Heart left ventricle (tissue), 16 donors: Measurements from ENCODE around the gene HERPUD1. TPM values are rescaled to one million over a fixed set of nuclear protein-coding genes. Genes with fewer than 3 reads are reported as not detected.

ENCODE experiments used
- ATAC-seq, 4 donors: fragments of 200-7000 bp; cut with Tn5 transposase; one replicate each; pipeline ENCODE4 v1.9.1; 2020 to 2022; ENCODE audit warnings: moderate library complexity in 4 of 4, mild to moderate bottlenecking in 3 of 4, moderate number of reproducible peaks in 1 of 4
- DNase-seq, 5 donors: peaks; one replicate each; pipeline ENCODE4 v3.0.0-alpha.2; 2020
- H3K27ac ChIP-seq, 12 donors: fragments of 200-600 bp; sonication (generic) in 4 of 12; one replicate each; pipeline versions ENCODE4 v1.5.0 to v1.8.0; 2016 to 2022; ENCODE audit warnings: mild to moderate bottlenecking in 2 of 12
- H3K27me3 ChIP-seq, 9 donors: fragments of 200-600 bp; sonication (generic) in 2 of 9; one replicate each; pipeline versions ENCODE4 v1.5.1 to v1.8.0; 2016 to 2022; ENCODE audit warnings: mild to moderate bottlenecking in 3 of 9
- H3K36me3 ChIP-seq, 9 donors: fragments of 200-600 bp; sonication (generic) in 2 of 9; one replicate each; pipeline versions ENCODE4 v1.5.0 to v1.8.0; 2018 to 2022; ENCODE audit warnings: mild to moderate bottlenecking in 2 of 9
- H3K4me1 ChIP-seq, 12 donors: fragments of 200-600 bp; sonication (generic) in 4 of 12; one replicate each; pipeline versions ENCODE4 v1.5.0 to v1.8.0; 2016 to 2022; ENCODE audit warnings: mild to moderate bottlenecking in 3 of 12
- H3K4me3 ChIP-seq, 12 donors: fragments of 200-600 bp; sonication (generic) in 4 of 12; one replicate each; pipeline versions ENCODE4 v1.5.0 to v1.8.0; 2017 to 2022; ENCODE audit warnings: mild to moderate bottlenecking in 9 of 12, moderate library complexity in 4 of 12
- H3K9me3 ChIP-seq, 12 donors: fragments of 200-600 bp; sonication (generic) in 4 of 12; one replicate each; pipeline versions ENCODE4 v1.5.0 to v1.8.0; 2016 to 2022; ENCODE audit warnings: mild to moderate bottlenecking in 1 of 12
- POLR2A ChIP-seq, 2 donors: fragments of 450-650 bp; IDR thresholded peaks; one replicate each; pipeline ENCODE4 v1.6.1; 2017; ENCODE audit warnings: antibody characterized with exemption in 2 of 2, mild to moderate bottlenecking in 2 of 2, moderate library complexity in 2 of 2
- WGBS, 4 donors: extraction: QIAGEN DNeasy Blood & Tissue Kit in 2 of 4; methylation state at CpG; one replicate each; pipeline versions ENCODE4 v1.1.5 to v1.1.7; 2013 to 2018; 5-methylcytosine and 5-hydroxymethylcytosine counted together
- intact Hi-C, 10 donors: fragments of 100-400 bp; cut with DNase I; formaldehyde crosslinking; loops; one replicate each; pipeline versions ENCODE4 v1.11.1 to v1.14.2; 2022
- polyA plus RNA-seq, 2 donors: library from polyadenylated mRNA; stranded (reverse); fragments of 200-250 nt; gene quantifications; one replicate each; pipeline ENCODE4 v1.2.3, GENCODE V29; 2013
- total RNA-seq, 9 donors: library from RNA; depleted of rRNA in 2 of 9; stranded (reverse); fragments of >200 nt in 2 of 9; fragmentation: NEBNext Ultra II Directional in 3 of 9; extraction: Animal tissue kit (Norgen Biotek cat#: 25700) in 3 of 9; gene quantifications; one replicate each; pipeline versions ENCODE4 v1.1.0 to v1.2.4, GENCODE V29; 2016 to 2023
- TF ChIP-seq, protein P1 (sequence below), 12 donors: fragments of 200-600 bp; sonication (generic) in 4 of 12; IDR thresholded peaks; one replicate each; pipeline versions ENCODE4 v1.5.0 to v1.8.0; 2018 to 2022; ENCODE audit warnings: antibody characterized with exemption in 12 of 12, mild to moderate bottlenecking in 5 of 12
- donor health status: ischemic (EF 13 %, LVEDD 7.1; RV severe dilation, severe dysfunction).
- donor health status: healthy with polysubstance abuse.
- donor health status: DM: no; HTN: yes; CAD: no.
- donor health status: DM: no; HTN: no; CAD: no.
- donor health status: ischemic (EF 25% LVEDD 6.9; RV normal size, moderate dysfunction).
- donor health status: ischemic (EF 25% LVEDD 5.7; RV mildly dilated, moderate dysfunction).
- donor health status: healthy.
- donor health status: DM: yes; HTN: yes; CAD: no.
- donor health status: ischemic (EF 35%, LVEDD 5.7; RV mildly dilated, moderate dysfunction).
- donor health status: nonischemic (EF 11% LVEDD 7.7; RV severe dilation, severe dysfunction).
- donor health status: DM: yes; HTN: yes; CAD: no.
- donor health status: PGD.
- donor health status: ischemic (EF 29% LVEDD 5.4; RV normal size, mild dysfunction).
- donor health status: nonischemic (EF 23%, LVEDD 6.1; RV moderate dilation, normal function).

Gene HERPUD1
- total and polyA plus RNA-seq, 11 donors = 41.4 to 226 (median 117) TPM

DNA sequence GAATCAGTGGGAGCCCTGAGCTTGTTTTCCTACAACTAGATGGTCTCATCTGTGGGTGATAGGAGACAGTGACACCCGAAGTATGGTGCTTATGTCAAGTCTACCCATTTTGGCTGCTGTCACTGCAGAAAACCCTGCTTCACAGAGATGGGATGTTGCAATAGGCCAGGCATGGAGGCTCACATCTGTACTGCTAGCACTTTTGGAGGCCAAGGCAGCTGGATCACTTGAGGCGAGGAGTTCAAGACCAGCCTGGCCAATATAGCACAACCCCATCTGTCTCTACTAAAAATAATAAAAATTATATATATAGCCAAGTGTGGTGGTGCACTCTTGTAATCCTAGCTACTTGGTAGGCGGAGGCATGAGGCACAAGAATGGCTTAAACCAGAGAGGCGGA is 2.3 kb upstream of the HERPUD1 start:
- DNase-seq (no peak), ATAC-seq (no peak)
- TF ChIP-seq, protein P1, sequence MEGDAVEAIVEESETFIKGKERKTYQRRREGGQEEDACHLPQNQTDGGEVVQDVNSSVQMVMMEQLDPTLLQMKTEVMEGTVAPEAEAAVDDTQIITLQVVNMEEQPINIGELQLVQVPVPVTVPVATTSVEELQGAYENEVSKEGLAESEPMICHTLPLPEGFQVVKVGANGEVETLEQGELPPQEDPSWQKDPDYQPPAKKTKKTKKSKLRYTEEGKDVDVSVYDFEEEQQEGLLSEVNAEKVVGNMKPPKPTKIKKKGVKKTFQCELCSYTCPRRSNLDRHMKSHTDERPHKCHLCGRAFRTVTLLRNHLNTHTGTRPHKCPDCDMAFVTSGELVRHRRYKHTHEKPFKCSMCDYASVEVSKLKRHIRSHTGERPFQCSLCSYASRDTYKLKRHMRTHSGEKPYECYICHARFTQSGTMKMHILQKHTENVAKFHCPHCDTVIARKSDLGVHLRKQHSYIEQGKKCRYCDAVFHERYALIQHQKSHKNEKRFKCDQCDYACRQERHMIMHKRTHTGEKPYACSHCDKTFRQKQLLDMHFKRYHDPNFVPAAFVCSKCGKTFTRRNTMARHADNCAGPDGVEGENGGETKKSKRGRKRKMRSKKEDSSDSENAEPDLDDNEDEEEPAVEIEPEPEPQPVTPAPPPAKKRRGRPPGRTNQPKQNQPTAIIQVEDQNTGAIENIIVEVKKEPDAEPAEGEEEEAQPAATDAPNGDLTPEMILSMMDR (IDR thresholded peaks at IDR 0.05) = no peak
- Histone ChIP-seq H3K4me3 (no peak overlapping the region), H3K4me1 (peaks cover 0 to 27% (median 14%) of the 10 kb centered on the region in 12 donors), H3K27ac (no peak overlapping the region), H3K27me3 (no peaks in the 10 kb centered on the region), H3K36me3 (peaks cover 0 to 9% (median 0%) of the 10 kb centered on the region in 9 donors), H3K9me3 (no peaks in the 10 kb centered on the region)
- WGBS, 4 donors = 95 to 97% (median 96%) methylated on average over 4 of the region's 4 CpGs
- intact Hi-C loops = loop anchor here in 8 of 10 donors (2.0 to 10.0 kb wide), 3 partner anchors 19 to 65 kb away; partner anchors contain the start of gene SLC12A3 (in 8 of the 8)

DNA sequence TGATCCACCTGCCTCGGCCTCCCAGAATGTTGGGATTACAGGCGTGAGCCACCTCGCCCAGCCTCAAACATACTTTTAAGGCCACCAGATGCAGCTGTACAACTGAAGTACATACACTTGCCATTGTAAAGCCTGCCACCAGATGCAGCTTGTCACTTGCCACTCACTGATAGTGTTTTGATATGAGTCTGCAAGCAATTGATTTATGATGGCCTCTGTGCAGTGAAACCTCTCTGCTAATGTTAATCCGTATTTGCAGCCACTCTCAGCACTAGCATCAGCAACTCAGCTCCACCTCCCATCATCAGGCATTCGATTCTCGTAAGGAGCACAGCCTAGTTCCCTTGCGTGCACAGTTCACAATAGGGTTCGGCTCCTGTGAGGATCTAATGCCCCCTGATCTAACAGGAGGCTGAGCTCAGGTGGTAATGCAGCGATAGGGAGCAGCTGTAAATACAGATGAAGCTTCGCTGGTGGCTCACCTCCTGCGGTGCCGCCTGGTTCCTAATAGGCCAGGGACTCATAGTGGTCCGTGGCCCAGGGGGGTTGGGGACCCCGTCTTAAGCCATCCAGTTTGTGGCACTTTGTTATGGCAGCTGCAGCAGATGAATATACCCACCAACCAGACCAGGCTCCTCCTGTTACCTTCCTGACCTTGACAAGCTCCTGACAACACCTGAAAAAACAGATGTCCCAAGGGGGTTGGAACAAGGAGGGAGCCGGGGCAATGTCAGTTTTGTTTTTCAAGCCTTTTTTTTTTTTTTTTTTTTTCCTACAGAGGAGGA is 1.3 kb upstream of the HERPUD1 start:
- intact Hi-C loops = loop anchor here in 8 of 10 donors (2.0 to 10.0 kb wide), 3 partner anchors 20 to 66 kb away; partner anchors contain the start of gene SLC12A3 (in 8 of the 8)
- ATAC-seq = no peak
- TF ChIP-seq, protein P1 (IDR thresholded peaks at IDR 0.05) = no peak
- TF ChIP-seq POLR2A (IDR thresholded peaks at IDR 0.05) = no peak

DNA sequence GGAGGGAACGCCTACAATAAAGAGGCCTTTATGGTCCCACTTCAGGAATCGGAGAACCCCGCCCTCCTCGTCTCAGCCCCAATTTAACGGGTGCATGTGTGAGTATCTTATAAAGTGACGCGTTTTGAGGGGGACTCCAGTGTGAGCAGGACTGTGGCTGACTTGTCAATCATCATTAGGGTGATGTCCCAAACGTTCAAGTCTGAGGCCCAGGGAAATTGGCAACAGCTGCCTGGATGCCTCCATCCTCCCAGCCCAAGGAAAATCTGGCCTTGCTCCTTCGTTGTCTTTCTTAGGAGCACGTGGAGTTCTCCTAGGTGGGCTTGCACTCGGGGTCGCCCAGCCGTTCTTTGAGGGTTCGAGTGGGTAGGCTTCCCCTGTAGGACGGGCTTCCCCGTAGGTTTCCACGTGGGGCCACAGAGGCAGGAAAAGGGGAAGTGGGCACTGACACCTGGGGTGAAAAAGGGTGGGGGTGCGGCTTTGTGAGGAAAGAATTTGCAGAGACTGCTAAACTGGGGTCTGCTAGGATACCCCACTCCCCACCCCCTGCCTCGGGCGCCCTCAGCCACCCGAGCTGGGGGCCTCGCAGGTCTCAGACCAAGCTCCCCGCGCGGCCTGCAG is 561 bp upstream of the HERPUD1 start:
- H3K4me1 ChIP-seq = peaks cover 0 to 44% (median 32%) of the 10 kb centered on the region in 12 donors
- ATAC-seq = peak in 1 of 4 donors; percentile 0

More for the DNA sequence above, 1.3 kb upstream of the HERPUD1 start:
- Histone ChIP-seq H3K36me3 (peaks cover 0 to 19% (median 7%) of the 10 kb centered on the region in 9 donors), H3K27ac (peak overlapping the region in 8 of 12 donors; percentile 97 to 100 (median 100)), H3K27me3 (no peaks in the 10 kb centered on the region), H3K4me1 (peaks cover 0 to 37% (median 25%) of the 10 kb centered on the region in 12 donors), H3K9me3 (no peaks in the 10 kb centered on the region), H3K4me3 (peak overlapping the region in 2 of 12 donors; percentile 77 to 97)
- no peak for DNase-seq
- 83 to 90% (median 86%) methylated on average over 14 to 15 of the region's 15 CpGs for WGBS, 4 donors

More for the DNA sequence above, 561 bp upstream of the HERPUD1 start:
- H3K27me3 ChIP-seq = no peaks in the 10 kb centered on the region
- peaks cover 0 to 26% (median 14%) of the 10 kb centered on the region in 9 donors for H3K36me3 ChIP-seq
- intact Hi-C loops = loop anchor here in 8 of 10 donors (2.0 to 10.0 kb wide), 3 partner anchors 21 to 67 kb away; partner anchors contain the start of gene SLC12A3 (in 8 of the 8)
- no peak for DNase-seq
- peak overlapping the region; percentile 64 to 100 (median 94) for H3K4me3 ChIP-seq
- peak overlapping the region; percentile 92 to 100 (median 99) for H3K27ac ChIP-seq
- TF ChIP-seq, protein P1 (IDR thresholded peaks at IDR 0.05) = no peak
- TF ChIP-seq POLR2A (IDR thresholded peaks at IDR 0.05) = no peak
- H3K9me3 ChIP-seq = no peaks in the 10 kb centered on the region
- WGBS, 4 donors = 24 to 26% (median 25%) methylated on average over 20 to 25 of the region's 25 CpGs
